ENCODE results near the gene HIF3A.
"Not testable (repeated sequence)": the region's sequence is repeated elsewhere in the genome, so short reads cannot be mapped to it uniquely, and the experiment has no call there.

HIF3A gene
- total RNA-seq, result 0 reads per million in 4 experiments

DNA sequence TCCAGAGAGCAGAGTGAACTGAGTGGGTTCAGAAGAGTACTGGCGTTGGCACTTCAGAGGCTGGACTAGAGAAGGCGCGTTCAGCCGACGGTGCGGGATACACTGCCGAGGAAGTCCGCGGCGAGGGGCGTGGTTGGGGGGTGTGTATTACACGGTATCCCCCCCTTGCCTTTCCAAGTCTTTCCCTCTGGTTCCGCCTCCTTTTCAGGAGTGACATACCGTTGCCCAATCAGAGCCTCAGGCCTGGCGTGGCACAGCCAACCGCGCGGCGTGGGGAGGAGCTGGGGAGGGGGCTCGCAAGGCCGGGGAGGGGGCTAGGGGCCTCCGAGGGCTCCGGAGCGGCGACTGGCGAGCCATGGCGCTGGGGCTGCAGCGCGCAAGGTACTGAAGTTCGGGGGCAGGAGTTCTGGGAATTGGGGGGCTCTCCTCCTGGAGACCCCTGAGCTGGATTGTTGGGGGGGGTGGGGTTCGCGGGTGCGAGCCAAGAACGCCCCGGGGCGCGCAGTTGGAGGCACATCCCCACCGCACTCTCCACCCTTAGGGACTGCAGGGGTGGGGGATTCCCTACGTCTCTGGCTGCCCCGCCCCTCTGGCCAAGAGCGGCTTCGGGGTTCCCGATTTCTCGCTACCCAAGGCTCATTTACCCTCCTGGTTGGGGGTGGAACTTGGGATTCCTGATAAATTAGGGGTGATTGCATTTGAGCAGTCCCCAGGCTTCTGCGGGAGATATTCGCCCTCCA, at the start of gene HIF3A:
TSS of gene HIF3A (plus strand) at position 321 of the 740 bp plus-strand sequence. CDS start at position 356, 35 bp downstream.
- no peak for DNase-seq

DNA sequence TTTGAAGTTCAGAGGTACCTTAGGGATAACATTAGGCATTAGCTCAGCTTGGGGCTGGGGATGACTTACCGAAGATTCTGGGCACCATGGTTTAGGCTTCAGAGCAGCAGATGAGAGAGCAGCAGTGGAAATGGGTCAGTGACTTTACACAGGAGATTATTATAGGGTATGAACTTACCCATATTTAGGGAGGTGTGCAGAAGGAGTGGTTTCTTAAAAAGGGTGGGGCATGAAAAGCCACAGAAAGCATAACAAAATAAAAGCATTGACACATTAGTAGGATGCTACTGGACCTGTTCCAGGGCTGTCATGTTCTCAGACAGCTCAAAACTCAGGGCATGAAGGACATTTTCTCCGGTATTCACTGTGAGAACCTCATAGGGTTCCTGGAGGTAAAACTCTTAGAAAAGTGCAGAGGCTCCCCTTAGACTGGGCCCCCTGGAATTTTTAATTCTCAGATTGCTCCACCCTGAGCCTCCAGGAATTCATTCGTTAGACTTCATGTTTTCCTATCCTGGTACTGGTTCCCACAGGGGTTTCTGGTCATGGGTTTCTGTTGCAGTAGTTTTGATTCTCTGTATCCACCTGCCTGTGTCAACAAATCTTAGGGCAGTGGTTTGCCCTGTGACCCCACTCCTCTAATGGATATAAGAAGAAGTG, 46.6 kb upstream of the HIF3A start:
- no peak for DNase-seq

DNA sequence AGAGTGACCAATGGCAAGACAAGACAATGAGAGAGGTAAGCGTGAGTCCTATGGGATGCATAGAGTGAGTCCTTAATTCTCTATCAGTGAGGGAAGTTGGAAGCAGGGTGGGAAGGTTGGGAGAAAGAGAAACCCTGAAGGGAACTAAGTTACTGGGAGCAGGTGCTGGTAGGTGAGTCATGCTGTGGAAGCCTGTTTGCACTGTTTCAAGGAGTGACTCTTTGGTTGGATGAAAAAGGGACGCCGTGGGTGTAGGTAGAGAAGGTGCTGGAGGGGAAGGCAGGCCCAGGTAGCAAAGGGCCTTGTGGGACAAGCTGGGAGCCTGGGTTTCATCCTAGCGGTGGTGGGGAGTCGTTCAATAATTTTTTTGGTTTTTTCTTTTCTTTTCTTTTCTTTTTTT, 45.4 kb upstream of the HIF3A start:
- no peak for DNase-seq

DNA sequence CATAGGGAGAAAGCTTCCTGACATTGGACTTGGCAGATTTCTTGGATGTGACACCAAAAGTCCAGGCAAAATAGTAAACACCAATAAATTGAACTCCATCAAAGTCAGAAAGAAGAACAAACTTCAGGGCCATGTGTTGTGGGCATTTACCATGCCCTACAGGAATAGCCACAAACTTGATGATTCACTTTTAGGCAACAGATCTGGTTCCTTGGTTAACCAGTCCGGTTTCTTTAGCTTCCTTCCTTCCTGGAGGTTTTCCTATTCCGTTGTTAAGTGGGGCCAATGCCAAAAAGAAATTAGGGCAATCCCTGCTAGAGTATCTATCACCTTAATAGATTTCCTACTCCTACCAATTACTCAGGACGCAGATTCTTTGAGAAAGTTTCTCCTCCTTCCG, 42.1 kb upstream of the HIF3A start:
- DNase-seq, result no peak

DNA sequence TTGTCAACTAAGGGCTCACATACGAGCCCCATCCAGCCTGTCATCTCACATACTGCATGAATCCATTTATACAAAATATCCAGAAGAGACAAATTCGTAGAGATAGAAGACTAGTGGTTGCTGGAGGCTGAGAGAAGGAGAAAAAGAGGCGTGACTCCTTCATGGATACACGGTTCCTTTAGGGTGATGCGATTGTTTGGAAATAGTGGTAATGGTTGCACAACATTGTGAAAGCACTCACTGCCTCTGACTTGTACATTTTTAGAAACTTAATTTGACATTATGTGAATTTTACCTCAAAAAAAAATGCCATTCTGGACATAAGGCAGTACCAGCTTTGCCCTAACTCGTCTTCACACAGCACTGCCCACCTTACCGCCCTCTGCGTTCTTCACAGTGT, 40.0 kb upstream of the HIF3A start:
- no peak for DNase-seq

DNA sequence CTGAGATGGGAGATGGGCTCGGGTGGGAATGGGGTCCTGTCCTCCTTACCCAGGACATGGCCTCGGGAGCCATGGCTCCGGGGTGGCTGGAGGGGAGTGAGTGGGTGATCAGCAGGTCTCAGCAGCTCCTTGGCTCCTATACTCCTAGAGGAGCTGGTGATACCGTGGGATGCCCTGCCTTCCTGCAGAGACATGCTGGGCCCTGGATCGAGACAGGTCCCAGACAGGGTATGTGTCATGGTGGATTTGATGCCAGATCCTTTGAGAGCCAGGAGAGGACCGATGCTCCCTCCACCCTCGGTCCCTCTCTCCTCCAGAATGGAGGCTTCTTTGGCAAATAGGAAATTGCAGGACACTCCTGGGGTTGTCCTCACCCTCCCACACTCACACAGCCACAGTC, 35.3 kb upstream of the HIF3A start:
- DNase-seq, result not testable (repeated sequence)

DNA sequence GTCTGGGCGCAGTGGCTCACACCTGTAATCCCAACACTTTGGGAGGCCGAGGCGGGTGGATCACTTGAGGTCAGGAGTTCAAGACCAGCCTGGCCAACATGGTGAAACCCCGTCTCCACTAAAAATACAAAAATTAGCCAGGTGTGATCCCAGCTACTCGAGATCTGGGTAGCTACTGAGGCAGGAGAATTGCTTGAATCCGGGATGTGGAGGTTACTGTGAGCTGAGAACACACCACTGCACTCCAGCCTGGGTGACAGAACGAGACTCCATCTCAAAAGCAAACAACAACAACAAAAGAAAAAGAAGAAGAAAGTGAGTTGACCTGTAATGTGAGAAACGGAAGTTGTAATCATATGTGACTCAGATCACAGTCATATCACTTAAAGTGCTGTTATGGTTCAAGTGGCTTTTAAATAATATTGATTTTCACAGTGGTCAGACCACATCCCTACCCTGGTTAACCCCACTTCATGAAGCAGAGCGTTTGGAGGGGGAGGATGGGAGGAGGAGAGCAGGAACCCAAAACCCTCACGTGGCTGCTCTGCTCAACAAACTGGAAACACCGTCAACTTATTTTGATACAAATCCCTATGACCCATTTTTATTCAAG, 34.1 kb upstream of the HIF3A start:
- not testable (repeated sequence) for DNase-seq

DNA sequence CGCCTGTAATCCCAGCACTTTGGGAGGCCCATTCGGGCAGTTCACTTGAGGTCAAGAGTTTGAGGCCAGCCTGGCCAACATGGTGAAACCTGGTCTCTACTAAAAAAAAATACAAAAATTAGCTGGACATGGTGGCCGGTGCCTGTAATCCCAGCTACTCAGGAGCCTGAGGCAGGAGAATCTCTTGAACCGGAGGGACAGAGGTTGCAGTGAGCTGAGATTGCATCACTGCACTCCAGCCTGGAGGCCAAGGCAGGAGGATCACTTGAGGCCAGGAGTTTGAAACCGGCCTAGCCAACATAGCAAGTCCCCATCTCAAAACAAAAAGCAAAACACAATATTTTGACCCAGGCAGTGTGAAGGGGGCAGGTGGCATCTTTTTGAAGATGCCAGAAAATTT, 32.0 kb upstream of the HIF3A start:
- not testable (repeated sequence) for DNase-seq

DNA sequence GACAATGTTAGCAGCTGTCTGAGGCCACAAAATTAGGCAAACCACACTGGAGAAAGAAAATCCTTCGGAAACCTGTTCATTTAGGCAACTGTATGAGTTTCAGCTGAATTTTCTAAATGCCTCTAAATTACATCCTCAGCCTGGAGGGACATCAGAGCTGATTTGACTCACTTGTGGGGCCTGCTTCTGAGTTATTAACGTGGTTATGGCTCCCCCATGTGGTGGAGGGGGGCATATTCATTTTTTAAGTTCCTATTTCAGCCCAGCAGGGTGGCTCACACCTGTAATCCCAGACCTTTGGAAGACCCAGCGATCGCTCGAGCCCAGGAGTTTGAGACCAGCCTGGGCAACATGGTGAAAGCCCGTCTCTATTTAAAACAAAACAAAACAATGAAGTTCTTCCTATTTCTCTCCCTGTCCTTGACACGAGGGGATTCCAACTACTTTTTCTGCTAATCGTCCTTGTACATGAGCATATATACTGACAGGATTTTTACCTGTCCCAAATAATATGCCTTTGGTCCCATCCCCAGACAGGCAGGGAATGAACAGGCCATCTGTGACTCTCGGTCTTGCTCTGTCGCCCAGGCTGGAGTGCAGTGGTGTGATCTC, 31.5 kb upstream of the HIF3A start:
- DNase-seq, result peak; percentile 49

DNA sequence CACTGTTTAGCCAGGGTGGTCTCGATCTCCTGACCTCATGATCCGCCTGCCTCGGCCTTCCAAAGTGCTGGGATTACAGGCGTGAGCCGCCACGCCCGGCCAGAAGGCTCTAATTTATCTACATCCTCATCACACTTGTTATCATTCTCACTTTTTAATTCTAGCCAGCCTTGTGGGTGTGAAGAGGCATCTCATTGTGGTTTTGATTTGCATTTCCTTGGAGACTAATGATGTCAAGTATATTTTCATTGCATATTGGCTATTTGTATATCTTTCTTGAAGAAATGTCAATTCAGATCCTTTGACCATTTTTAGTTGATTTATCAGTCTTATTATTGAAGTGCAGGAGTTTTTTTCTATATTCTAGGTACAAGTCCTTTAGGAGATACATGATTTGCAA, 27.7 kb upstream of the HIF3A start:
- DNase-seq, result no peak

DNA sequence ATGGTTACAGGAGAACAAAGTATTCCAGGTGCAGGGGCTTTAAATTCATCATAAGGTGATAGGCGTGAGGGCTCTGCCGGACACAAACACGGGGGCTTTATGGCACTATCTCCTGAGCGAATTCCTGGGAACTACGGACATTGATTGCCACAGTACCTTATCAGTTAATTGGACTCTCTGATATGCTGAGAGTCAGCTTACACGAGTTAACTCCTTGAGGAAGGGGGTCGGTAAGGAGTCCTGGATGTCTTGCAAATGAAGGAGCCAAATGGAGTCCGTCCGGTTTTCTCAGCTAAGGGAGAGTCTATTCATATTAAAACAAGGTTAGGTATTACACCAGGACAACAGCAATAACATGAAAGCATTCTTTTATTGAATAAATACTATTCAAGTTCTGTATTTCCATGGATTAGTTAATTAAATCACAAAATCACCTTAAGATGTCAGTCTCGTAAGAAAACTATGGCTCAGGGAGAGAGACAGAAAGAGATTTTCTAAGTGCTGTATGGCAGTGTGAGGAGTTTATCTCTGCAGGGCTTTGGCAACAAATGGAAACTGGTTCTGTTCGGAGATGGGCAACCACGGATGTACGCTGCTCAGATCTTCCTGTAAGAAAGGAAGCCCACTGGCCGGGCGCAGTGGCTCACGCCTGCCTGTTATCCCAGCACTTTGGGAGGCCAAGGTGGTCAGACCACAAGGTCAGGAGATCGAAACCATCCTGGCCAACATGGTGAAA, 26.2 kb upstream of the HIF3A start:
- no peak for DNase-seq

DNA sequence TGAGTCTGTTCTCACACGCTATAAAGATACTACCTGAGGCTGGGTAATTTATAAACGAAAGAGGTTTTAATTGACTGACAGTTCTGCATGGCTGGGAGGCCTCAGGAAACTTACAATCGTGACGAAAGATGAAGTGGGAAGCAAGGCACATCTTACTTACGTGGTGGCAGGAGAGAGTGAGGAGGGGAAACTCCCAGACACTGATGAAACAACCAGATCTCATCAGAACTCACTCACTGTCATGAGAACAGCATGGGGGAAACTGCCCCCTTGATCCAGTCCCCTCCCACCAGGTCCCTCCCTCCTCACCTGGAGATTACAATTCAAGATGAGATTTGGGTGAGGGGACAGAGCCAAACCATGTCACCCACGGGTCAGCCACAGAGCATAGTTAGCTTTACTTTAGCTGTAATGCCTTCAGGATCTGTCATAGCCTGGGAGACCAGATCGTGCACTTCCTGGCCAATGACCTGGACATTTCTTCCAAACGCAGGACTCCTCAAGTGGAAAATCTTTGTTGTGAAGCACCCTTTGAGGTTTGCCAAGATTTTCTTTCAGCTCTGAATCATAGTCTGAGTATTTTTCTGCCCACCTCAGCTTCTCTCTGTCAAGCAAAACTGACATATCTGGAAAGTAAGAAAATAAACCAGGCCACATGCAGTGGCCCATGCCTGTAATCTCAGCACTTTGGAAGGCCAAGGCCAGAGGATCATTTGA, 25.2 kb upstream of the HIF3A start:
- DNase-seq, result no peak

DNA sequence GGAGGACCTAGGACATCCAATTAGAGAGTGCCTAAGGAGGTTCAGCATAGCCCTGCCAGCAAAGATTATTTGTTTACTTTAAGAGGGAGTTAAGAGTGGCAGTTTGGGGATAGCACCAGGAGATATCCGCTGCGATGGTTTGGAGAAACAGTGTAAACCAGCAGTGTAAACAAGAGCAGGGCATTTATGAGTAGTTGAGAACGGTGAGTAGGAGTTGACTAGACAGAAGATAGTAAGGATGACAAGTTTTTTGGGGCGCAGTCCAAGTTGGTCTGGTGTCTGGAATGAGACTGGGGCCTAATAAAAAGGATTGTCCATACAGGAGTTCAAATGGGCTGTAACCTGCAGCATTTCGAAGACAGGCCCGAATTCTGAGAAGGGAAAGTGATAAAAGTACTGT, 22.9 kb upstream of the HIF3A start:
- DNase-seq, result not testable (repeated sequence)

DNA sequence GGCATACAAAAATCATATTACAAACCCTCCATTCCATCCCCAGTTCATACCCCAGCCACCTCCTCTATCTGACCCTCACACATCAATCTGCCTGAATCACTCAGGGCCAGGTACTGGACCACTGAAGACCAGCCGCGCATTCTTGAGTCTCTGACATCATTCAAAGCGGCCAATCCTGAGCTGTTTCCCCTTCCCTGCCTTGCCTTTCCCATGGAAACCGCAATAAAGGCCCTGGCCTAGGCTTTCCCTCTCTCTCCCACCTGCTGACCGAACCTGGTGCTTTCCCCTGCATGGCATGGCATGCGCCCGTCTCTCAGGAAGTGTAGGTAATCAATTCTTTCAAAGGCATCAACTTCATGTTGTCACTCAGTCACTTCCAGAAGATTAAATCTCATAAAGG, 17.7 kb upstream of the HIF3A start:
- no peak for DNase-seq

DNA sequence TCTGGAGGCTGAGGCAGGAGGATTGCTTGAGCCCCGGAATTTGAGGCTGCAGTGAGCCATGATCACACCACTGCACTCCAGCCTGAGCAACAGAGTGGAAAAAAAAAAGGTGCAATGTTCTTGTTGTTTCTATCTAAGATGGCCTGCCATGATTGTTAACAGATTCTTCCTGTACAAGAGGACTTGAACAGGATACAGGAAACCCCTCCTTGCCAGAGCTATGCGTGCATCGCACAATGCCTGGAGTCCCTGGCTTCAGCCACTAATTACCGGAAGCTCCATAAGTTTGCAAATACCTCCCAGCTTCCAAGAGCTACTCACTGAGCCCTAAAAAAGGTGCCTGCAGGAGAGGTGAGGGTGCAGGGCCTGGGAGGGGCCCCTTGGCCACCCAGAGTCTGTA, 13.1 kb upstream of the HIF3A start:
- DNase-seq, result no peak

DNA sequence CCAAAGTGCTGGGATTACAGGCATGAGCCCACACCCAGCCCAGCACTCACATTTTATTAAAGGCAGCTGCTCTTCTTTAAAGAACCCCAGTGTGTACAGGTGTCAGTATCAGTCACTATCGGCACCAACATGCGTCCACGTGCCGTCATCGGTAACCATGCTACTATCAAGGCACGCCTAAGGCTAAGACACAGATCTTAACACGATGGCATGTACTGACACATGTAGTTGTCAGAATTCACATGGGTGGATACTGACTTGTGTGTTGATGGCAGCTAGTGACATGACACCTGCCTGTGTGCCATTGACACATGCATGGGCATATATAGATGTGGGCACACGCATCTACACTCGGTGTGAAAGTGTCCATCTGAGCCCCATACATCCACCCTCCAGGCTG, 12.2 kb upstream of the HIF3A start:
- no peak for DNase-seq

DNA sequence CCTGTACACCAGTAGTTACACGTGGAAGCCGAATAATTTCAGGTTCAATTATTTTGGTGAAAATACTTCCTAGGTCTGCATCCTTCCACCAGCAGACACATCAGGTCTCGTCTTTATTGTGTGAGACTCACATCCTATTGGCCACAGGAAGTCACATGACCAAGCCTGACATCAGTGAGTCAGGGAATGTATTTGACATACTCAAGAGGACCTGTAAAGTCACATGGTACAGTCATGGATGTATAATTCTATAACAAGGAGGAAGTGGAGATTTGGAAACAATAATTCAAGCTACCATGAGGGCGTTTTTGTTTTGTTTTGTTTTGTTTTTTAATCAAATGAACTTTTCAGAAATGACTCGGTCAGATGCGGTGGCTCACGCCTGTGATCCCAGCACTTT, 9.3 kb upstream of the HIF3A start:
- no peak for DNase-seq

DNA sequence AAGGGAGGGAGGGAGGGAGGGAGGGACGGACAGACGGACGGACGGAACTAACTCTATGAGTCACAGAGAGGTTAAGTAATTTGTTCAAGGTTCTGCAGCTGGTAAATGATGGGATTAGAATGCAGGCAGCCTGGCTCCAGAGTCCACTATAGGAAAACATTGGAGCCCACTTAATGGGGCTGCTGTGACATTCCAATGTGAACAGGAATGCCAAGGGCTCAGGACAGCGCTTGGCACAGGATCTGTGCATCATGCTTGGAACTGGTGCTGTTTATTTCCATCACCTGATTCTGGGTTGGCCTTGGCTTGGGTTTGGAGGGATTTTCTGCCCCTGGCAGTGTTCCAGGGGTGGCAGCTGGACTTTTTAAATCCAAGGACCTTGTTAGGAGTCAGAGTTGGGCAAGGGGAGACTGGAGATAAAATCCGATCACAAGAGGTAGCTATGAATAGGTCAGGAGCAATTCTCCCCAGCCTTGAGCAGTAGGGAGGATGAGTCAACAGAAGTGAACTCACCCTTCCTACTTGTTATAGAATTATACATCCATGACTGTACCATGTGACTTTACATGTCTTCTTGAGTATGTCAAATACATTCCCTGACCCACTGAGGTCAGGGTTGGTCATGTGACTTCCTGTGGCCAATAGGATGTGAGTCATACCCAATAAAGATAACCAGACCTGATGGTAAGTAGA, 7.8 kb upstream of the HIF3A start:
- DNase-seq, result no peak

DNA sequence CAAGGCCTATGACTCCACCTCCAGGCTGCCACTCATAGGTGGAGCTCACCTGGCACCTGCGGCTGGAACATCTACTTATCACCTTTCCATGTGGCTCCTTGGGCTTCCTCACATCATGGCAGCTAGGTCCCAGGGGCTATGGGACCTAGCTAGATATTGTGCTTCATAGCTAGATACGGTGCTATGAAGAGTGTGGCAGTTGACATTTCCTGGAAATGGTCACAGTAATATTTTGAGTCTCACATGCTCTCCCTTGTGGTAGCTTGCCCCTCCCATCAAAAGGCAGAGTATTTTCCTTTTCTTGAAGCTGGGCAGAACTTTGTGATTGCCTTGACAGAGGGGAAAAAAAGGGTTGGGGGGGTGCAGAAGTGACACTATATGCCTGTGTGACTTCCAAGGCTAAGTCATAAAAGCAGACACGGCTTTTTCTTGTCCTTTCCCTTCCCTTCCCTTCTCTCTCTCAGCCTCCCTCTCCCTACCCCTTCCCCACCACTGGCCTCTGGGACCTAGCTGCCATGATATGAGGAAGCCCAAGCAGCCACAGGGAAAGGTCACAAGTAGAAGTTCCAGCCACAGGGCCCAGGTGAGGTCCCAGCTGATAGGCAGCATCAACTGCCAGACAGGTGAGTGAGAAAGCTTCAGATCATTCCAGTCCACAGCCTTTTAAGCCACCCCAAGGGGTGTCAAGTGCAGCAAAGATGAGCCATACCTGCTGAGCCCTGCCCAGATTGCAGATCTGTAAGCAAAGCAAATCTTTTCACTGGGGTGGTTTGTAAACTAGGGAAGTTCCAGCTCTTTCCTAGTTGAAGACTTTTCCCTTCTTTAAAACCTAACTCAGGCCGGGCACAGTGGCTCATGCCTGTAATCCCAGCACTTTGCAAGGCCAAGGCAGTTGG, 6.9 kb upstream of the HIF3A start:
- DNase-seq, result no peak

DNA sequence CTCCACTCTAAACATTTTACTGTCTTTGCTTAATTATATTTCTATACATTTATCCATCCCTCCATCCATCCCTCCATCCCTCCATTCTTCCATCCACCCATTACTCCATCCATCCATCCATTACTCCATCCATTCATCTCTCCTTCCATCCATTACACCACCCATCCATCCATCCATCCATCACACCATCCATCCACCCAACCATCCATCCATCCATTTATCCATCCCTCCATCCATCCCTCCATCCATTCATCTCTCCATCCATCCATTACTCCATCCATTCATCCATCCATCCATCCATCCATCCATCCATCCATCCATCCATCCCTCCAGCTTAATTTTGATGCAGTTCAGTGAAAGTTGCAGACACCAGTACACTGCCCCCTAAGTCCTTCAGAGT, 5.0 kb upstream of the HIF3A start:
- no peak for DNase-seq

DNA sequence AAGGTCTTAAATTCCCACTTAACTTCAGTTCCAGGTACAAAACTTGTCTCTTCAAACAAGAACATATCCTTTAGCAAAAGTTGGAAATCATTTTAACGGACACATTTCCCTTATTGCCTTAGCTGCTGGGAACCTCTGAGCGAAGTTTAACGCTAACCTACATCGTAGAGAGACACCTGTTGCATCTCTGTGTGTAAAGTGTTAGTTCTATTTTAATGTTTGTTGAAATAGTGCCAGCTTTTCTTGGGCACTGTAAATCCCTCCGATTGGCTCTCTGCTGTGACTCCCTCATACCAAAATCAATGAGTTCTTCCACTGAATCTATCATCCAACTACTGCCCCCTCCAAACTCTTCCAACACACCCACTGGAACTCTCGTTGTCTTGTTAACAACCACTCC, 2.3 kb upstream of the HIF3A start:
- DNase-seq, result no peak
